Trophoblast cell (in vitro differentiated cells and primary cell): ENCODE measurements around the gene EMILIN2.

Experiments used
- DNase-seq, 2 donors: peaks; one replicate each; pipeline ENCODE4 v3.0.0-alpha.2; 2016
- H2AFZ ChIP-seq: 2 replicates; pipeline ENCODE4 v1.6.1; 2013; ENCODE audit warnings: low read length, moderate library complexity, mild to moderate bottlenecking; ENCODE audit not compliant: insufficient read depth, poor library complexity
- H2AK5ac ChIP-seq: 2 replicates; pipeline ENCODE4 v1.6.1; 2013; ENCODE audit warnings: mild to moderate bottlenecking, low read length
- H2BK120ac ChIP-seq: 2 replicates; pipeline ENCODE4 v1.6.1; 2013; ENCODE audit warnings: low read length, mild to moderate bottlenecking, moderate library complexity; ENCODE audit not compliant: insufficient read depth, poor library complexity
- H2BK12ac ChIP-seq: 2 replicates; pipeline ENCODE4 v1.6.1; 2013; ENCODE audit warnings: mild to moderate bottlenecking, low read length, moderate library complexity
- H2BK5ac ChIP-seq: 2 replicates; pipeline ENCODE4 v1.6.1; 2013; ENCODE audit warnings: low read length, low read depth, moderate library complexity, mild to moderate bottlenecking; ENCODE audit not compliant: poor library complexity
- H3K14ac ChIP-seq: 2 replicates; pipeline ENCODE4 v1.6.1; 2013; ENCODE audit warnings: mild to moderate bottlenecking, low read length
- H3K18ac ChIP-seq: 2 replicates; pipeline ENCODE4 v1.6.1; 2013; ENCODE audit warnings: mild to moderate bottlenecking, low read length
- H3K23ac ChIP-seq: 2 replicates; pipeline ENCODE4 v1.6.1; 2013; ENCODE audit warnings: low read length
- H3K27ac ChIP-seq: 2 replicates; pipeline ENCODE4 v1.5.1; 2013; ENCODE audit warnings: low read depth, mild to moderate bottlenecking, inconsistent platforms, low read length, moderate library complexity
- H3K27me3 ChIP-seq: 2 replicates; pipeline ENCODE4 v1.6.1; 2013; ENCODE audit warnings: inconsistent platforms, mild to moderate bottlenecking, low read length, moderate library complexity; ENCODE audit not compliant: insufficient read depth
- H3K36me3 ChIP-seq, 2 experiments: 1 replicate in 1 of 2; 2 replicates in 1 of 2; pipeline ENCODE4 v1.6.1; 2013; ENCODE audit warnings: low read length in 2 of 2, mild to moderate bottlenecking in 2 of 2, moderate library complexity in 1 of 2; ENCODE audit not compliant: insufficient read depth in 2 of 2, control insufficient read depth in 1 of 2
- H3K4ac ChIP-seq: 2 replicates; pipeline ENCODE4 v1.6.1; 2013; ENCODE audit warnings: low read depth, mild to moderate bottlenecking, low read length, moderate library complexity
- H3K4me1 ChIP-seq, 2 experiments: 1 replicate in 1 of 2; 2 replicates in 1 of 2; pipeline ENCODE4 v1.6.1; 2013; ENCODE audit warnings: low read length in 2 of 2, mild to moderate bottlenecking in 2 of 2, moderate library complexity in 1 of 2; ENCODE audit not compliant: insufficient read depth in 2 of 2, control insufficient read depth in 1 of 2
- H3K4me2 ChIP-seq: 2 replicates; pipeline ENCODE4 v1.6.1; 2013; ENCODE audit warnings: inconsistent platforms, mild to moderate bottlenecking, low read length, moderate library complexity
- H3K4me3 ChIP-seq: 2 replicates; pipeline ENCODE4 v1.5.1; 2013; ENCODE audit warnings: mild to moderate bottlenecking, low read depth, low read length, inconsistent platforms
- H3K79me1 ChIP-seq: one replicate; pipeline ENCODE4 v1.6.1; 2013; ENCODE audit warnings: low read length
- H3K79me2 ChIP-seq: 2 replicates; pipeline ENCODE4 v1.6.1; 2013; ENCODE audit warnings: low read length, mild to moderate bottlenecking; ENCODE audit not compliant: control insufficient read depth, insufficient read depth, poor library complexity
- H3K9ac ChIP-seq: 2 replicates; pipeline ENCODE4 v1.6.1; 2013; ENCODE audit warnings: mild to moderate bottlenecking, low read length
- H3K9me3 ChIP-seq: 2 replicates; pipeline ENCODE4 v1.6.1; 2013; ENCODE audit warnings: low read depth, mild to moderate bottlenecking, control low read depth, inconsistent platforms, low read length; ENCODE audit not compliant: insufficient read depth
- H4K12ac ChIP-seq: 2 replicates; pipeline ENCODE4 v1.6.1; 2013; ENCODE audit warnings: low read depth, mild to moderate bottlenecking, low read length, moderate library complexity
- H4K8ac ChIP-seq: 2 replicates; pipeline ENCODE4 v1.6.1; 2013; ENCODE audit warnings: low read depth, mild to moderate bottlenecking, low read length, moderate library complexity
- H4K91ac ChIP-seq: one replicate; pipeline ENCODE4 v1.6.1; 2013; ENCODE audit warnings: low read depth, mild to moderate bottlenecking, low read length, moderate library complexity
- WGBS: extraction: QIAGEN DNeasy Blood & Tissue Kit; methylation state at CpG from one replicate; pipeline ENCODE4 v1.1.7; 2013; ENCODE audit warnings: missing lambda C conversion rate; ENCODE audit not compliant: insufficient read length, insufficient coverage; ENCODE audit errors: extremely low coverage; 5-methylcytosine and 5-hydroxymethylcytosine counted together

EMILIN2 gene

GRCh38 chr18:2823966-2824365 is 22.8 kb upstream of the EMILIN2 start:
- no CpG with 5 or more reads among the region's 2 CpGs for WGBS
- H2BK5ac ChIP-seq, result no peak overlapping the region

GRCh38 chr18:2824865-2825264 is 21.9 kb upstream of the EMILIN2 start:
- no peaks in the 10 kb centered on the region for H3K36me3 ChIP-seq
- no peak overlapping the region for H3K23ac ChIP-seq
- H2BK120ac ChIP-seq, result no peak overlapping the region
- no CpG with 5 or more reads among the region's 5 CpGs for WGBS
- no peaks in the 10 kb centered on the region for H3K79me2 ChIP-seq
- H3K4me3 ChIP-seq, result no peak overlapping the region
- DNase-seq, result no peak
- H3K4me1 ChIP-seq, result peaks cover 0 to 3% of the 10 kb centered on the region in 2 experiments
- H4K91ac ChIP-seq, result no peak overlapping the region
- H3K9me3 ChIP-seq, result no peaks in the 10 kb centered on the region
- H3K4ac ChIP-seq, result no peak overlapping the region
- no peak overlapping the region for H3K27ac ChIP-seq
- H4K8ac ChIP-seq, result no peak overlapping the region
- no peak overlapping the region for H2AFZ ChIP-seq
- no peak overlapping the region for H2BK12ac ChIP-seq
- H3K18ac ChIP-seq, result no peak overlapping the region
- H3K9ac ChIP-seq, result no peak overlapping the region
- H2BK5ac ChIP-seq, result no peak overlapping the region
- H3K4me2 ChIP-seq, result no peak overlapping the region
- no peaks in the 10 kb centered on the region for H3K27me3 ChIP-seq
- no peak overlapping the region for H4K12ac ChIP-seq
- no peak overlapping the region for H2AK5ac ChIP-seq
- H3K79me1 ChIP-seq, result no peaks in the 10 kb centered on the region
- H3K14ac ChIP-seq, result no peak overlapping the region

More at GRCh38 chr18:2823966-2824365, 22.8 kb upstream of the EMILIN2 start:
- H3K4ac ChIP-seq, result no peak overlapping the region
- H3K14ac ChIP-seq, result no peak overlapping the region
- no peak overlapping the region for H2BK12ac ChIP-seq
- no peak overlapping the region for H4K8ac ChIP-seq
- H3K79me1 ChIP-seq, result no peaks in the 10 kb centered on the region
- H3K18ac ChIP-seq, result no peak overlapping the region
- no peak overlapping the region for H3K23ac ChIP-seq
- H2AK5ac ChIP-seq, result no peak overlapping the region
- H4K91ac ChIP-seq, result no peak overlapping the region
- H3K4me2 ChIP-seq, result no peak overlapping the region
- H2BK120ac ChIP-seq, result no peak overlapping the region
- DNase-seq, result no peak
- H3K4me3 ChIP-seq, result no peak overlapping the region
- H3K9ac ChIP-seq, result no peak overlapping the region
- no peak overlapping the region for H3K27ac ChIP-seq
- H3K9me3 ChIP-seq, result no peaks in the 10 kb centered on the region
- peaks cover 0 to 3% of the 10 kb centered on the region in 2 experiments for H3K4me1 ChIP-seq
- no peak overlapping the region for H4K12ac ChIP-seq
- H2AFZ ChIP-seq, result no peak overlapping the region
- H3K36me3 ChIP-seq, result no peaks in the 10 kb centered on the region
- no peaks in the 10 kb centered on the region for H3K27me3 ChIP-seq
- H3K79me2 ChIP-seq, result no peaks in the 10 kb centered on the region

DNA sequence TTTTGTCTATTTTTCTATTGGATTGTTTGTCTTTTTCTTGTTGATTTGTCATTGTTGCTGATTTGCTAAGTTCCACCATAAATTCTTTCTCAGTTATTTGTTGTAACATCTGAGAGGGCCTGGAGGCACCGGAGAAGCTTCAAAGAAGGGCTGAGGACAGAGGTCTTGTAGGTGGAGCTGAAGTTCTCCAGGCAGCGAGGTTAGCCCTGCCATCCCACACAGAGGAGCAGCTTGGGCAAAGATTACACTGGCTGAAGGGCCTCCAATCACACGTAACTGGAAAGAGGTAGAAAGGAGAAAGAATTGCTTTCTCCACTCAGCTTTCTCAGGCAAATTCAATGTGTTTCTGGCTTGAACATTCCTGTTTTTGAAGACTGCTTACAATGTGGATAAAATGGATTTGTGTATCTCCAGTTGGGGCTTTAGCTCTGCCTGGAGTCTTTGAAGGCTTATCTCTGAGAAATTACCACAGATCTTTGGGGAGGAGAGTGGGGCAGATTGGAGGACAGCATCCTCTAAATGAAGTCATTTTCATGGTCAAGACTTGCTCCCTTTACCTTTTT is 21.1 kb upstream of the EMILIN2 start:
- H3K14ac ChIP-seq, result no peak overlapping the region
- no peak overlapping the region for H3K4me3 ChIP-seq
- peaks cover 0 to 3% of the 10 kb centered on the region in 2 experiments for H3K4me1 ChIP-seq
- no peaks in the 10 kb centered on the region for H3K79me1 ChIP-seq
- no peak overlapping the region for H3K27ac ChIP-seq
- H3K9ac ChIP-seq, result no peak overlapping the region
- no CpG with 5 or more reads among the region's 3 CpGs for WGBS
- no peaks in the 10 kb centered on the region for H3K27me3 ChIP-seq
- no peak overlapping the region for H2BK12ac ChIP-seq
- no peak overlapping the region for H2AK5ac ChIP-seq
- no peak overlapping the region for H2BK5ac ChIP-seq
- DNase-seq, result peak in 1 of 2 donors; percentile 28
- no peak overlapping the region for H3K23ac ChIP-seq
- no peak overlapping the region for H4K91ac ChIP-seq
- H3K4me2 ChIP-seq, result no peak overlapping the region
- H4K8ac ChIP-seq, result no peak overlapping the region
- H3K36me3 ChIP-seq, result no peaks in the 10 kb centered on the region
- H3K79me2 ChIP-seq, result no peaks in the 10 kb centered on the region
- H2AFZ ChIP-seq, result peak overlapping the region; percentile 31
- no peak overlapping the region for H3K18ac ChIP-seq
- H4K12ac ChIP-seq, result no peak overlapping the region
- no peaks in the 10 kb centered on the region for H3K9me3 ChIP-seq
- H3K4ac ChIP-seq, result no peak overlapping the region
- H2BK120ac ChIP-seq, result no peak overlapping the region

DNA sequence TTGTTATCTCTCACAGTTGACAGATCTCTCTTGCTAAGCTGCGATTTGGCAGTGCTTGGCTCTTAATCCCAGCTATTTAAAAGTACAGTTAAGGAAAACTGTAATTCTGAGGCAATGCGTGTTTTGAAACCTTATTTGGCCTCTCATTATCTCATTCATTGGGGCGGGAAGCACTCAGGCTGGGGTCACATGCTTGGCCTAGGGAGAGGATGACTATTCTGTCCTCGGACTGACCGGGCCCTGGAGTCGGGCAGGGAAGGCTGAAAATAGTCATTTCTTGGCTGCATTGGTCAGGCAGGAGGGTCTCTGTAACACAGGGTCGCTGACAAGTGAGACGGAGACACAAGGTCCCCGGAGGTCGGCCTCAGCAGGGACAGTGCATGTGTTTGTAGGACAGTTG is 20.2 kb upstream of the EMILIN2 start:
- WGBS, result no CpG with 5 or more reads among the region's 10 CpGs
- no peak overlapping the region for H3K4me2 ChIP-seq
- no peak overlapping the region for H3K18ac ChIP-seq
- no peaks in the 10 kb centered on the region for H3K9me3 ChIP-seq
- no peak overlapping the region for H2AFZ ChIP-seq
- no peak overlapping the region for H3K23ac ChIP-seq
- no peaks in the 10 kb centered on the region for H3K79me1 ChIP-seq
- H3K36me3 ChIP-seq, result no peaks in the 10 kb centered on the region
- H3K27ac ChIP-seq, result no peak overlapping the region
- H4K91ac ChIP-seq, result no peak overlapping the region
- H3K4me1 ChIP-seq, result peaks cover 0 to 3% of the 10 kb centered on the region in 2 experiments
- H4K8ac ChIP-seq, result no peak overlapping the region
- no peaks in the 10 kb centered on the region for H3K27me3 ChIP-seq
- H3K14ac ChIP-seq, result no peak overlapping the region
- H2AK5ac ChIP-seq, result no peak overlapping the region
- no peak overlapping the region for H2BK12ac ChIP-seq
- no peak overlapping the region for H4K12ac ChIP-seq
- H3K9ac ChIP-seq, result no peak overlapping the region
- no peak for DNase-seq
- H2BK5ac ChIP-seq, result no peak overlapping the region
- H3K79me2 ChIP-seq, result no peaks in the 10 kb centered on the region
- no peak overlapping the region for H2BK120ac ChIP-seq
- H3K4me3 ChIP-seq, result no peak overlapping the region
- H3K4ac ChIP-seq, result no peak overlapping the region
